H9 (cell line): ENCODE measurements around the gene PMM2. TPM values are rescaled to one million over a fixed set of nuclear protein-coding genes. Genes with fewer than 3 reads are reported as not detected.

Source experiments
- DNase-seq: peaks from one replicate; pipeline ENCODE4 v3.0.0-alpha.2; 2017
- H2AFZ ChIP-seq: one replicate; pipeline ENCODE4 v1.6.1; 2013; ENCODE audit warnings: mild to moderate bottlenecking, low read length, control low read depth, moderate library complexity
- H2AK5ac ChIP-seq: 2 replicates; pipeline ENCODE4 v1.6.1; 2013; ENCODE audit warnings: low read length, control low read depth, mixed read lengths; ENCODE audit not compliant: insufficient read length
- H2BK120ac ChIP-seq: one replicate; pipeline ENCODE4 v1.6.1; 2013; ENCODE audit warnings: low read depth, mild to moderate bottlenecking, low read length, control low read depth, inconsistent platforms; ENCODE audit not compliant: poor library complexity, severe bottlenecking
- H2BK12ac ChIP-seq: 2 replicates; pipeline ENCODE4 v1.6.1; 2013; ENCODE audit warnings: low read length, control low read depth, mixed read lengths, low read depth; ENCODE audit not compliant: insufficient read length
- H2BK15ac ChIP-seq: 2 replicates; pipeline ENCODE4 v1.6.1; 2013; ENCODE audit warnings: low read depth, low read length, control low read depth
- H2BK20ac ChIP-seq: one replicate; pipeline ENCODE4 v1.6.1; 2013; ENCODE audit warnings: low read depth, mild to moderate bottlenecking, low read length, control low read depth, inconsistent platforms; ENCODE audit not compliant: poor library complexity, severe bottlenecking
- H2BK5ac ChIP-seq: 2 replicates; pipeline ENCODE4 v1.6.1; 2013; ENCODE audit warnings: low read length, control low read depth, mixed read lengths; ENCODE audit not compliant: insufficient read length
- H3K14ac ChIP-seq: 2 replicates; pipeline ENCODE4 v1.6.1; 2013; ENCODE audit warnings: low read length, control low read depth; ENCODE audit not compliant: insufficient read depth
- H3K18ac ChIP-seq: 2 replicates; pipeline ENCODE4 v1.6.1; 2013; ENCODE audit warnings: low read depth, mild to moderate bottlenecking, mixed read lengths, low read length, control low read depth; ENCODE audit not compliant: insufficient read length
- H3K23ac ChIP-seq: 2 replicates; pipeline ENCODE4 v1.6.1; 2013; ENCODE audit warnings: low read length, control low read depth, mixed read lengths, low read depth; ENCODE audit not compliant: insufficient read length
- H3K23me2 ChIP-seq: 2 replicates; pipeline ENCODE4 v1.6.1; 2013; ENCODE audit warnings: low read depth, mild to moderate bottlenecking, mixed read lengths, low read length, control low read depth; ENCODE audit not compliant: insufficient read length, poor library complexity, severe bottlenecking
- H3K27ac ChIP-seq: 2 replicates; pipeline ENCODE4 v1.5.1; 2013; ENCODE audit warnings: low read length, control low read depth, mixed read lengths, low read depth; ENCODE audit not compliant: insufficient read length
- H3K27me3 ChIP-seq: 2 replicates; pipeline ENCODE4 v1.6.1; 2013; ENCODE audit warnings: low read length, control low read depth, inconsistent platforms; ENCODE audit not compliant: insufficient read depth
- H3K4ac ChIP-seq: 2 replicates; pipeline ENCODE4 v1.6.1; 2013; ENCODE audit warnings: low read depth, mild to moderate bottlenecking, control low read depth, inconsistent platforms, low read length, moderate library complexity
- H3K4me1 ChIP-seq: 2 replicates; pipeline ENCODE4 v1.6.1; 2013; ENCODE audit warnings: low read length, control low read depth, inconsistent platforms; ENCODE audit not compliant: insufficient read depth
- H3K4me2 ChIP-seq: 2 replicates; pipeline ENCODE4 v1.6.1; 2013; ENCODE audit warnings: low read length, control low read depth, mixed read lengths; ENCODE audit not compliant: insufficient read length, insufficient read depth
- H3K56ac ChIP-seq: 2 replicates; pipeline ENCODE4 v1.6.1; 2013; ENCODE audit warnings: low read depth, mild to moderate bottlenecking, mixed read lengths, low read length, control low read depth; ENCODE audit not compliant: insufficient read length
- H3K79me1 ChIP-seq: 2 replicates; pipeline ENCODE4 v1.6.1; 2013; ENCODE audit warnings: low read depth, mild to moderate bottlenecking, moderate library complexity, low read length, control low read depth, inconsistent platforms; ENCODE audit not compliant: insufficient read depth, poor library complexity, severe bottlenecking
- H3K79me2 ChIP-seq: 2 replicates; pipeline ENCODE4 v1.6.1; 2013; ENCODE audit warnings: low read length, control low read depth, inconsistent platforms; ENCODE audit not compliant: insufficient read depth
- H3K9ac ChIP-seq: 2 replicates; pipeline ENCODE4 v1.6.1; 2013; ENCODE audit warnings: low read length, control low read depth, mixed read lengths; ENCODE audit not compliant: insufficient read length; ENCODE audit errors: extremely low read depth
- H3K9me3 ChIP-seq: one replicate; pipeline ENCODE4 v1.6.1; 2013; ENCODE audit warnings: low read depth, low read length, inconsistent platforms; ENCODE audit not compliant: control insufficient read depth
- H3T11ph ChIP-seq: one replicate; pipeline ENCODE4 v1.6.1; 2013; ENCODE audit warnings: mild to moderate bottlenecking, low read length, control low read depth, inconsistent platforms
- H4K20me1 ChIP-seq: one replicate; pipeline ENCODE4 v1.6.1; 2013; ENCODE audit not compliant: control insufficient read depth, insufficient read length, insufficient read depth
- H4K5ac ChIP-seq: 2 replicates; pipeline ENCODE4 v1.6.1; 2013; ENCODE audit warnings: low read depth, mild to moderate bottlenecking, mixed read lengths, low read length, control low read depth; ENCODE audit not compliant: insufficient read length
- H4K8ac ChIP-seq: replicated peaks from 2 replicates; pipeline ENCODE4 v1.6.1; 2013; ENCODE audit warnings: low read length, control low read depth, mixed read lengths, low read depth; ENCODE audit not compliant: insufficient read length
- H4K91ac ChIP-seq: 2 replicates; pipeline ENCODE4 v1.6.1; 2013; ENCODE audit warnings: low read depth, mild to moderate bottlenecking, moderate library complexity, mixed read lengths, low read length, control low read depth; ENCODE audit not compliant: insufficient read length
- H3K27ac Mint-ChIP-seq, 3 experiments: 2 replicates in 2 of 3; 3 replicates in 1 of 3; pipeline ENCODE4 v1.8.0; 2020 to 2021; ENCODE audit warnings: mixed read lengths in 3 of 3, mild to moderate bottlenecking in 1 of 3, moderate library complexity in 1 of 3
- H3K27me3 Mint-ChIP-seq: 2 replicates; pipeline ENCODE4 v1.8.0; 2021; ENCODE audit warnings: low read depth, mild to moderate bottlenecking, moderate library complexity, mixed read lengths
- H3K36me3 Mint-ChIP-seq, 3 experiments: 2 replicates in 2 of 3; 3 replicates in 1 of 3; pipeline ENCODE4 v1.8.0; 2020 to 2021; ENCODE audit warnings: low read depth in 3 of 3, mixed read lengths in 3 of 3; ENCODE audit not compliant: insufficient read depth in 1 of 3
- H3K4me1 Mint-ChIP-seq, 2 experiments: 2 replicates each; pipeline ENCODE4 v1.8.0; 2020; ENCODE audit warnings: mixed read lengths in 2 of 2
- H3K4me3 Mint-ChIP-seq, 2 experiments: 2 replicates in 1 of 2; 3 replicates in 1 of 2; pipeline ENCODE4 v1.8.0; 2020 to 2021; ENCODE audit warnings: mild to moderate bottlenecking in 2 of 2, mixed read lengths in 2 of 2, moderate library complexity in 1 of 2
- H3K9me3 Mint-ChIP-seq, 2 experiments: 2 replicates in 1 of 2; 3 replicates in 1 of 2; pipeline ENCODE4 v1.8.0; 2020; ENCODE audit warnings: mild to moderate bottlenecking in 2 of 2, mixed read lengths in 2 of 2, moderate library complexity in 1 of 2
- CTCF ChIP-seq: fragments of 200-600 bp; sonication (generic); conservative IDR thresholded peaks from 3 replicates; pipeline ENCODE4 v1.8.0; 2021; ENCODE audit warnings: antibody characterized with exemption, mild to moderate bottlenecking
- WGBS: extraction: QIAGEN DNeasy Blood & Tissue Kit; methylation state at CpG from one replicate; pipeline ENCODE4 v1.1.7; 2013; ENCODE audit warnings: missing lambda C conversion rate, low lambda C conversion rate, mixed read lengths; ENCODE audit not compliant: insufficient read length; ENCODE audit errors: extremely low coverage; 5-methylcytosine and 5-hydroxymethylcytosine counted together
- total RNA-seq: library from RNA; stranded (reverse); gene quantifications from 2 replicates; pipeline ENCODE4 v1.2.1, GENCODE V29; 2021

PMM2 gene
- total RNA-seq, 1 experiment from 2014 or later: 82.7 TPM

DNA sequence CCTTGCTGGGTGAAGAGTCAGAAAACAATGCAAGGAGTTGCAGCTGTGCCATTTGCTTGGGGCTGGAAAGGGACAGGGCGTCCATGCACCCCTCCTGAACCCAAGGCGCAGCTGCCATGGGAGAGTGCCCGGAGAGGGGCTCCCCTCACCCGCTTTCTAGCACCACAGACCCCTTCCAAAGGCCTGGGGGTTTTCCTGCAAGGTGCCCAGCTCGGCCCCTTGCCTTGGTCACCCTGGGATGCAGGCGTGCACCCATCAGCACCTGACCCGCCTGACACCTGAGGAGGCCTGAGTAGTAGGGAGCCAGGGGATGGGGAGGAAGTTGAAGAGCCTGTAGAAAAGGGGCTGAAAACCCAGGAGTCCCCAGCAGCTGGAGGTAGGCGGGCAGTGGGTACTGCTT is 30.5 kb upstream of the PMM2 start:
- no peak overlapping the region for H2BK20ac ChIP-seq
- H2AK5ac ChIP-seq: no peak overlapping the region
- no peak overlapping the region for H3K27ac Mint-ChIP-seq
- no peak overlapping the region for H3K18ac ChIP-seq
- H2BK15ac ChIP-seq: no peak overlapping the region
- no peak overlapping the region for H3K56ac ChIP-seq
- H4K20me1 ChIP-seq: no peaks in the 10 kb centered on the region
- no peaks in the 10 kb centered on the region for H3K27me3 Mint-ChIP-seq
- no peak overlapping the region for H2BK12ac ChIP-seq
- H4K8ac ChIP-seq: no peak overlapping the region
- no peak overlapping the region for H3K27ac ChIP-seq
- H3K79me1 ChIP-seq: no peaks in the 10 kb centered on the region
- H3K9ac ChIP-seq: no peak overlapping the region
- no peaks in the 10 kb centered on the region for H3K79me2 ChIP-seq
- H4K91ac ChIP-seq: no peak overlapping the region
- H3K4me1 ChIP-seq: no peaks in the 10 kb centered on the region
- no peak overlapping the region for H3K4me3 Mint-ChIP-seq
- no peak overlapping the region for H3K14ac ChIP-seq
- no peak for DNase-seq
- no peak overlapping the region for H2BK120ac ChIP-seq
- no peak overlapping the region for H3K4ac ChIP-seq
- no peak overlapping the region for H2BK5ac ChIP-seq
- H3K23ac ChIP-seq: no peak overlapping the region
- no peak for TF ChIP-seq CTCF
- no peak overlapping the region for H3T11ph ChIP-seq
- H3K9me3 Mint-ChIP-seq: no peaks in the 10 kb centered on the region
- no peak overlapping the region for H3K4me2 ChIP-seq
- no peaks in the 10 kb centered on the region; a peak in 1 of 7 replicates for H3K36me3 Mint-ChIP-seq
- no peaks in the 10 kb centered on the region for H3K27me3 ChIP-seq
- H3K23me2 ChIP-seq: no peaks in the 10 kb centered on the region
- H3K9me3 ChIP-seq: no peaks in the 10 kb centered on the region
- H4K5ac ChIP-seq: no peak overlapping the region
- peaks cover 13 to 14% of the 10 kb centered on the region in 2 experiments for H3K4me1 Mint-ChIP-seq
- H2AFZ ChIP-seq: no peak overlapping the region
- no CpG with 5 or more reads among the region's 8 CpGs for WGBS
